HG02759 (cell line): Measurements from ENCODE around the gene CNEP1R1.
A peak's percentile ranks its signal among the peaks of the same experiment; 100 is the strongest.

Experiments
- ATAC-seq: cut with Tn5 transposase; IDR thresholded peaks from one replicate; pipeline ENCODE4 v1.9.1; 2021; ENCODE audit warnings: mild to moderate bottlenecking, moderate library complexity; ENCODE audit not compliant: unreplicated experiment

Gene CNEP1R1

DNA sequence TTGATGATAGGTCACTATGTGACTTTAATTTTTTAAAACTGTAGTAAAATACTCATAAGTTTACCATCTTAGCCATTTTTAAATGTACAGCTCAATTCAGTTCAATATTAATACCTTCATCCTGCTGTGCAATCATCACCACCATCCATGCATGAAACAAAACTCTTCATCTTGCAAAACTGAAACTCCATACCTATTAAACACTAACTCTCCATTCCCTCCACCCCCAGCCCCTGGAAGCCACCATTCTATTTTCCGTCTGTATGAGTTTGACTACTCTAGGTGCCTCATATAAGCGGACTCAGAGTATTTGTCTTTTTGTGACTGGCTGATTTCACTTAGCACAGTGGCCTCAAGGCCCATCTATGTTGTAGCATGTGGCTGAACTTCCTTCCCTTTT, 9.4 kb upstream of the CNEP1R1 start:
- peak; percentile 37 for ATAC-seq

DNA sequence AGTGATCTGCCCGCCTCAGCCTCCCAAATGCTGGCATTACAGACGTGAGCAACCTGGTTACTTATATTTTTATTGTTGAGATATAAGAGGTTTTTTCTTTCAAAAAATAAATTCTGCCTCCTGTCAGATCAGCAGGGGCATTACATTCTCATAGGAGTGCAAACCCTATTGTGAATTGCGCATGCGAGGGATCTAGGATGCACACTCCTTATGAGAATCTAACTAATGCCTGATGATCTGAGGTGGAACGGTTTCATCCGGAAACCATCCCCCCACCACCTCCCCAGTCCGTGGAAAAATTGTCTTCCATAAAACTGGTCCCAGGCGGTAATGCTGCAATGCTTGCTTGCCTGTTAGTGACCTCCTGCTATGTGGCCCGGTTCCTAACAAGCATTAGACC, 7.5 kb upstream of the CNEP1R1 start:
- no peak for ATAC-seq

DNA sequence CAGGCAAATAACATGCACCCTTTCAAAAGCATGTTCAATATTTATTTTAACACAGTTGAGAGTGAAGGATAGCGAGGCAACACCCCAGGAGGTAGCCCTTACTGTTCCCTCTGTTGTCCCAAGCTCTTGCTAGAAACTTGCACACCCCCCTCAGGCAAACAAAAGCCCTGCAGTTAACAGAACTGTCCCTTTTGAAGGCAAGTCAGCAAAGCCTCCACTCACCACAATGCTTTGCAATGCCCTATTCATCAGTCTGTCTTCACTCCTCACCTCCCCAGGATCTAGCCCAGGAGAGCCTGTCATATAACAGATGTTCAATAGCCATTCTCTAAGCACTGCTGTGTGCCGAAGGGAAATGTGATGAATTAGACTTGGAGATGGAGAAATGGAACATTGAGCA, 3.5 kb upstream of the CNEP1R1 start:
- no peak for ATAC-seq

DNA sequence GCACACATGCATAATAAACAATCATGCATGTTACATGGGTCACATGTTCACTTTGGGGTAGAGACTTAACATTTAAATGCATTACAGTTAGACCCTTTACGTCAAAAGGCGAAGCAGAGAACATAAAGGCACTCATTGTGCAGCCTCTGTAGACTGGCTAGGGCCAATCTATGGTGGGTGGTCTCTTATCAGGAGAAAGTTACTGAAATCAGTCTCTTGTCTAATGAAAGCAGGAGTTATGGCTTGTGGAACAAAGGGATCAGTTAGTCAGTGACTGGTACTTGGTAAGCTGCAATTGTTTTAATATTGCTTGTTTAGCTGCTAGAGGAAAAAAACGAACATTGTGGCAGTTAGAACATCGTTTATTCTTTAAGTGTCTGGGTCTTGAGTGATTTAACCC, 1.4 kb upstream of the CNEP1R1 start:
- no peak for ATAC-seq

DNA sequence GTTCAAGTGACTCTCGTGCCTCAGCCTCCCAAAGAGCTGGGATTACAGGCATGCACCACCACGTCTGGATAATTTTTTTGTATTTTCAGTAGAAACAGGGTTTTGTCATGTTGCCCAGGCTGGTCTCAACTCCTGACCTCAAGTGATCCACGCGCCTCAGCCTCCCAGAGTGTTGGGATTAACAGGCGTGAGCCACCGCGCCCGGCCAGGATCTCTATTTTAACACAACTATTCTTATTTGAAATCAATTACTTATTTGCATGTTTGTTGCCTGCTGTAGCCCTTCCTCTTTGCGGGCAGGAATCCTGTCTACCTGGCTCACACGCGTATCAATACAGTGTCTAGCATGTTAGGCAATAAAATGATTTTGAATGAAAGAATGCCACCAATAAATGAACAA, 818 bp upstream of the CNEP1R1 start:
- no peak for ATAC-seq

DNA sequence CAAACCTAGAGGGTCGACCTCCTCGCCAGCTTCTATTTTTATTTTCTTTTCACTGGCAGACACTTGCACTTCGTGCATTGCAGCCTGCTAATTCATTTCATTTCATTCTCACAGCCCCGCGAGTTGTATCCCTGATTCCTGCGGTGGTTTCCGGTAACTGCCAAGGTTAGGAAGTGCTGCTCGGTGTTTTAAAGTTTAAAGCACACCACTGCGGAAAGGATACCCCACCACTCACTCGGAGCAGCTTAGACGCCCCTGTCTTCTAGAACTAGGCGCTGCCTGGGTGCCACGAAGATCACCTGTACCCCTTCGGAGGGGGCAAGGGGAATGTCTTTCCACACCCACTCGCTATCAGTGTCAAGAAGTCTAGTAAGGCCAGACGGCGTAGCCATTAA, 509 bp downstream of the CNEP1R1 start:
- ATAC-seq = peak; percentile 6

DNA sequence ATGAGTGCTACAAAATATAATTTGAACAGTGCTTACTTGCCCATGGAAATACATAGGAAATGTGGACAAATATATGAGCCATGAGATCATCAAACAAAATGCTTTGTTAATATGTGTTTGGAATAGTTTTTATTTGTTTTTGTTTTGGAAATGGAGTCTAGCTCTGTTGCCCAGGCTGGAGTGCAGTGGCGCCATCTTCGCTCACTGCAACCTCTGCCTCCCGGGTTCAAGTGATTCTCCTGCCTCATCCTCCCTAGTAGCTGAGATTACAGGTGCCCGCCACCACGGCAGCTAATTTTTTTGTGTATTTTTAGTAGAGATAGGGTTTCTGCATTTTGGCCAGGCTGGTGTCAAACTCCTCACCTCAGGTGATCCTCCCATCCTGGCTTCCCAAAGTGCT, 2.8 kb downstream of the CNEP1R1 start:
- ATAC-seq = no peak

DNA sequence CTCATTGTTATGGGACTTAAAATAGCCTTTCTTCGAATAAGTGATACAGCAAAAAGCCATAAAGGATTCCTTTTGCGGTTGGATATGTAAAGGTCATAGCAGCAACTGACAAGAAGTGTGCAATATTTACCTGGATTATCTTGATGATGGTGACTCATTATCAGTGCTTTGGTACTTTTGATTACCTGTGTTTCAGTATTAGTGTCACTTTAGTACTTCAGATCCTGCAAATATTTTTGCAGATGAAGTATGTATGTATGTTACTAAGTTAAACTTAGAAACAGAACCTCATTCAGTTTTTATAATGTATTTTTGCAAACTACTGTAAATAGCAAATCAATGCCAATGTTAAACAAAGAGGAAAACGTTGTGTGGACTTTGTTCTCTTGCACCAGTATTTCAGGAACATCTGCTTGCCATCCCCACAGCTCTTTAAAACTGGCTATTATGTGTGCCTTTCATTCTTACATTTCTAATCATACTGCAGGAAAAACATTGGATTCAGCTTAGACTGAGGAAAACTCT, 10.5 kb downstream of the CNEP1R1 start:
- no peak for ATAC-seq

DNA sequence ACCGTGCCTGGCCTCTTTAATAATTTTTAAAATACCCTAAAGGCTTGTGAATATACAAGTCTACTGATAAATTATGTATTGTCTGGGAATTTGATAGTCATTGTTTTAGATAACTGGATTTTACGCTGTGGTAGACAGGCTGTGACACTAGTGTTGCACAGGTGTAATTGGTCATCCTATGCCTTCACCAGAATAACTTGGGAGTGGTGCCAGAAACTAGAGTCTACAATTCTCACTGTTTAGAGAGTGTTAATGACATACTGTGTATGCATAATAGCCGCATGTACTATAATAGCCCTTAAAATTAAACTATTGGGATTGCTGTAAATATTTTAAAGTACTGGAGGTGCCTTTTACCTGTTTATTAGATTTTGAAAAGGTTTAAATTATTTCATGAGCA, 11.4 kb downstream of the CNEP1R1 start:
- no peak for ATAC-seq

DNA sequence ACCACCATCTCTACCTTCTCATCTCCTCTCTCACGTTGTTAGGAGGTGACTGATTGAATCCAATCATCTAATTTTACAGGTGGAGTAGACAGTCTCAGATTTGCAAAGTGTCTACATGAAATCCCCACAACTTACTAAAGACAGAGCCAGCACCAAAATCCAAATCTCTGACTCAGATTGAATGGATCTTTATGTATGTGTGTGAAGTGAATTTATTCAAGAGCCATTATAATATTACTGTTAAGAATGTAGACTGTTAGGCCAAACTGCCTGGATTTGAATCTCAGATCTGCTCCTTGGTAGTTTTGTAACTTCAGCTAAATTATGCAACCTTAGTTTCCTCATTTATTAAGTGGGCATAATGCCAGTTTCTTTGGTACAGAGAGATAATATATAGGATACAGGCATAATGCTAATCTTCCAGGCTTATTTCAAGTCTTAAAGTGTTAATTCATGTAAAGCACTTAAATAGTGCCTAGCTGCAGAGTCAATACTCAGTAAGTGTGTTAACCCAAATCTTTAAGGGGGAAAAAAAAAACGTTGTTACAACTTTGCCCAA, 12.7 kb downstream of the CNEP1R1 start:
- ATAC-seq = no peak

DNA sequence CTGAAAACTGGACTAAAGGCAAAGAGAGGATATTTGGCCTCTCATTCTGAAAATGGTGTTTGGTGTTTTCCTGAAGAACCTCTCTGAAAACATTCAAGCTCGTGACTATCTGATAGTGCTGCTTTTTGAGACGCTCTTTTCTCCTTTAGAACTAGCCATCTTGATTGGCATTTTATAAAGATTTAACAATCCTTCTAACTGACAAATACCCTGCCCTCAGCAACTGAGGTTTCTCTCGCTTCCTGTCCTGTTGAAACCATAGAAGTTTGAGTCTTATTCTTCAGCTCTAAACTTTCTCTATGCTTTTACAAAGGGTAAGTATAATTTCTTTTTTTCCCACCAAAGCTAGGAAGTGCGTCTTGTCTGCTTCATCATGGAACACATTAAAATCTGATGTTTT, 13.3 kb downstream of the CNEP1R1 start:
- no peak for ATAC-seq

DNA sequence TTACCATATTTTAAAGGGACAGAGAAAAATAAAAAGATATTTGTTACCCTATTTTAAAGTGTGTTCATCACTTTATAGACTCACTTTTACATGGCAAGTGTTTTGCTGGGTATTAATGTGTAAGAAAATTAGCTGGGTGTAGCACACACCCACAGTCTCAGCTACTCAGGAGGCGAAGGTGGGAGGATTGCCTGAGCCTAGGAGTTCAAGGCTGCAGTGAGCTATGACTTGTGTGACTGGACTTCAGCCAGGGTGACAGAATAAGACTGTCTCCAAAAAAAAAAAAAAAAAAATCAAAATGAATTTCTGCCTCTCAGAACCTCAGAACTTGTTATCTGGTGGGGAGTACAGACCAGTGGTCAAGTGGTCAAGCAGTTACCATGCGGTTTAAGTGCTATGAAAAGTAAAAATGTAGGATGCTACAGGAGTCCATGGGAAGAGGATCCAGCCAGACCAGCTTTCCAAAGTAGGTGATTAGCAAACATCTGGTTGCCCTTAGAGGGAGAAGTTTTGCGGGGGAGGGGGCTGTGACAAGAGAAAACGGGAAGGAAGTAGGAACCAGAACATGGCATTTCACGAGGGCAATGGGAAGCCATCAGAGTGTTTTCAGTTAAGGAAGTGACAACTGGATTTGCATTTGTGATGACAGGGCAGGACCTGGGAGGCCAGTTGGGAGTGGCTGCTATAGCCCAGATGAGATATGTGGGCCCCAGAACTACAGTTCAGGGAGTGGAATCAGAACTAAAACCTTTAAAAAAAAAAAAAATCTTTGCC, 13.9 kb downstream of the CNEP1R1 start:
- no peak for ATAC-seq

DNA sequence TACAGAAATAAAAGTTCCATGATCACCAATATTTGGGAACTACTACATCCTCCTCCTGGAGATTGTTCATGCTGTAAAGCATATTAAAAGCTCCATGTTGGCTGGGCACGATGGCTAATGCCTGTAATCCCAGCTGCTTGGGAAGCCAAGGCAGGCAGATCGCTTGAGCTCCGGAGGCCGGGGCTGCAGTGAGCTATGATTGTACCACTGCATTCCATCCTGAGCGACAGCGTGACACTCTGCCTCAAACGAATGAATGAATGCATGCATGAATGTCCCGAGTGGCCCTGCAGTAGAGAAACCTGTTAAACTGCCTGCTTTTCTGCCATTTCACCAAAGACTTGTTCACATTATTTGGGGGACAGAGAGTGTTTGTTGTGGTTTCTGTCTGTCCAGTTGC, 15.0 kb downstream of the CNEP1R1 start:
- ATAC-seq = no peak

DNA sequence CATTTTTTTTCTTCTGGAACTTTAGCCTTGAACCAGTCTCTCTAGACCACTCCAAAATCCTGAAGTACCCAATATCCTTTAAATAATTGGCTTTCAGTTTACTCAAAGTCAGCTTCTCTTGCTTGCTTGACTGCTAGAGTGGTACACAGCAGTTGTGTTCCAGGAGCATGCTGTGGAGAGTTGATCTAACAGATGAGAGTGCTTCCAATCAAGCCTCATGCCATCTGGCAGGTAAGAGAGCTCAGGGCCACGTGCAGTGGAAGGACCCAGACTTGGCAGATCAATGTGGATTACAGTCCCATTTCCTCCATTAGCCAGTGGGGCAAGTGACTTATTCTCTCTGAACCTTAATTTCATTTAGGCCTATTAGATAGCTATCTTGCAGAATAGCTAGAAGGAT, 15.7 kb downstream of the CNEP1R1 start:
- ATAC-seq = no peak

DNA sequence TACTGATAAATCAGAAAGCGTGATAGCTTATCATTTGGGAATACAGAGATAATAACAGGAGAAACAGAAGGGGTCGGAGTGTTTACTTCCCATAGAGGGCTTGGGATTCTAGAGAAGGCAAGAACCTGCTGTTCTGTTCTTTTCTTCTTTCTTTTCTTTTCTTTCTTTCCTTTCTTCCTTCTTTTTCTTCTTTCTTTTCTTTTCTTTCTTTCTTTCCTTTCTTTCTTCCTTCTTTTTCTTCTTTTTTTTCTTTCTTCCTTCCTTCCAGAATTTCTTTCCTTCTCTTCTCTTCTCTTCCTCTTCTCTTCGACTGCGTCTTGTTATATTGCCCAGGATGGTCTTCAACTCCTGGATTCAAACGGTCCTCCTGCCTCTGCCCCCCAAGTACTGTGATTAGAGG, 18.3 kb downstream of the CNEP1R1 start:
- ATAC-seq = no peak

DNA sequence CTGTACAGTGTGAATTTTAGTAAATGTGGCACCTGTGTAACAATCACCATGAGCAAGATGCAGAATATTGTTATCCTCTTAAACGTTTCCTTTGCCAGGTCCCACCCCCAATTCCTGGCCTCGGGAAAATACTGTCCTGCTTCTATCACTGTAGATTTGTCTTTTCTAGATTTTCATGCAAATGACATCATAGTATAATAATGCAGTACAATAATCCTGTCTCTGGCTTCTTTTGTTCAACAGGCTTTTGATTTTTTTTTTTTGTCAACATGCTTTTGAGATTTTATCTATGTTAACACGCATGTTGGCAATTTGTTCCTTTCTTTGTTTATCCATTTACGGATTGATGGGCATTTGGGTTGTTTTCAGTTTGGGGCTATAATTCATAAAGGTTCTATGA, 20.4 kb downstream of the CNEP1R1 start:
- no peak for ATAC-seq

DNA sequence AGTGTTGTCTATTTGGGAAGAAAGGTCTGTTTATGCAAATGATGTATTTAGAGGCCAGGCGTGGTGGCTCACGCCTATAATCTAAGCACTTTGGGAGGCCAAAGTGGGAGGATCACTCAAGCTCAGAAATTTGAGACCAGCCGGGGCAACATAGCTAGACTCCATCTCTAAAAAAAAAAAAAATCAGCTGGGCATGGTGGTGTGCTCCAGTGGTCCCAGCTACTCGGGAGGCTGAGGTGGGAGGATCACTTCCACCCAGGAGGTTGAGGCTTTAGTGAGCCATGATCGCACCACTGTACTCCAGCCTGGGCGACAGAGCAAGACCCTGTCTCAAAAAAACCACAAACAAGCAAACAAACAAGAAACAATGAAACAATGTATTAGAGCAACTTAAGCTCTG, 21.8 kb downstream of the CNEP1R1 start:
- ATAC-seq = no peak

DNA sequence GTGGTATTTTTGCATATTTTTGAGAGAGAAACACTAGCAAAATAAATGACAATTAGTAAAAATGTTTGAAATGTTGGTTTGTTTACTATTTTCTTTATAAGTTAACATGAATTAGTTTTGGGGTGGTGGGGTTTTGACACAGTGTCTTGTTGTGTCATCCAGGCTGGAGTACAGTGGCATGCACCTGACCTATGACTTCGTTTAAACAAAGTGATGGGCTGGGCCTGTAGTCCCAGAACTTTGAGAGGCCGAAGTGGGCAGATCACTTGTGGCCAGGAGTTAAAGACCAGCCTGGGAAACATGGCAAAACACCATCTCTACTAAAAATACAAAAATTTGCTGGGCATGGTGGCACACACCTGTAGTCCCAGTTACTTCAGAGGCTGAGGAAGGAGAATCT, 22.8 kb downstream of the CNEP1R1 start:
- ATAC-seq = no peak

DNA sequence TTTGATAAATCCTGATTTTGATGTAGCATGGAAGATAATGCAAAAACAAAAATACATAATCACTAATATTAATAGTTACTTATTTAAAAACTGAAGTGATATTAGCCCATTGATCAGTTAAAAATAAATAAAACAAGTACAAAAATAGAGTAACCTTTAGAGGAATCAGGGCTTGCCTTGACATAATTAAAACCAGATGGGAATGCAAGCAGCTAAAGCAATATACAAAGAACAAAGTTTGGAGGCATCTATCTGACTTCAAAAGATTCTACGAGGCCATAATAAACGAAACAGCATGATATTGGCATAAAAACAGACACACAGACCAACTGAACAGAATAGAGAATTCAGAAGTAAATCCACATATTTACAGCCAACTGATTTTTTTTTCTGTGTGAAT, 25.8 kb downstream of the CNEP1R1 start:
- ATAC-seq = no peak

DNA sequence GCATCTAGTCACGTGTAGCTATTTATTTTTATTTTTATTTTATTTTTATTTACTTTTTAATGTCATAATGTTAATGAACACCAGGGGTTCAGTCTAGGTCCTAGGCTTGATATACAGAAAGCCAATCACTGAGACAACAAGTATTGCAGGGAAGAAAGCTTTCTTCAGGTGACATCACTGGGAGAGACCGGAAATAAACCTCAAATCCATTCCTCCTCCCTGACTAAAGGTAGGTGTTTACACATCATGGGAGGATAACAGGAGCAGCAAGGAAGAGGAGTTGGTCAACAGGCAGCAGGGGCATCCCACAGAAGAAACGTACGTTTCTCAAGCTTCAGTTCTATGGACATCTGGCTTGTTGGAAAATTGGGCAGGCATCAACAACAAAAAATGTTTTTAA, 31.2 kb downstream of the CNEP1R1 start:
- ATAC-seq = no peak

DNA sequence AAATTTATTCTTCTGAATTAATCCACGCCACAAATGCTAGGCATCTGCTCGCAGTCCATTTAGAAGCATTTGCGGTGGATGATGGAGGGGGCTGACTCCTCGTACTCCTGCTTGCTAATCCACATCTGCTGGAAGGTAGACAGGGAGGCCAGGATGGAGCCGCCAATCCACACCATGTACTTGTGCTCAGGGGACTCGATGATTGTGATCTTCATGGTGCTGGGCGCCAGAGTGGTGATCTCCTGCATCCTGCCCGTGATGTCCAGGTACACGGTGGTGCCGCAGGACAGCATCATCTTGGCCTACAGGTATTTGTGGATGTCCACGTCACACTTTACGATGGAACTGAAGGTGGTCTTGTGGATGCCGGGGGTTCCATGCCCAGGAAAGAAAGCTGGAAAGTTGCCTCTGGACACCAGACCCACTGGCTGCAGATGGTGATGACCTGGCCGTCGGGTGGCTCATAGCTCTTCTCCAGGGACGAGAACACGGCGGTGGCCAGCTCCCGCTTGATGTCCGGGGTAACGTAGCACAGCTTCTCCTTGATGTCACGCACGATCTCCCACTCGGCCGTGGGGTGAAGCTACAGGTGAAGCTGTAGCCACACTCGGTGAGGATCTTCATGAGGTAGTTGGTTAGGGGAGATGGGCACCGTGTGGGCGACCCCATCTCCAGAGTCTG, 33.2 kb downstream of the CNEP1R1 start:
- ATAC-seq = no peak

DNA sequence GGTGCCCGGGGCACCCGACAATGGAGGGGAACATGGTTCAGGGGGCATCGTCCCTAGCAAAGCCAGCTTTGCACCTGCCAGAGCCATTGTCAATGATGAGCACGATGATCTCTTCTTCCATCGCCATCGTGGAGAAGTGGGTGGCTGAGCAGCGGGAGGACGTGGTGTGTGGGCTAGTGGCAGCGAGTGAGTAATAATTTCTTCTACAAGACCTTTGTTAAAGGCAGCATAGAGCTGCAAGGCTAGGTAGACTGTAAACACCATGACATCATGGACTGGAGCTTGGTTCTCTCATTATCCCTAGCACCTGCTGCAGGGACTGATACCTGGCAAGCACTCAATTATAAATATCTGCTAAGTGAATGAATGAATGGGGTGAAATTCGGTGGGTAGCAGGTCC, 34.1 kb downstream of the CNEP1R1 start:
- no peak for ATAC-seq
